Endothelial cell of umbilical vein (primary cell): ENCODE measurements around the gene LRRC4B. TPM values are rescaled to one million over a fixed set of nuclear protein-coding genes. Genes with fewer than 3 reads are reported as not detected.
A peak's percentile ranks its signal among the peaks of the same experiment; 100 is the strongest.

Experiments
- BruUV-seq: library from RNA; stranded (reverse); fragments of 400-500 nt; replicated peaks from 2 replicates; lab custom pipeline; 2021; lab: Mats Ljungman, UMichigan
- CTCF ChIA-PET: fragments of 300-600, 350-600 bp; sonication (Branson Sonifier 250); formaldehyde crosslinking; loops from one replicate; lab custom pipeline; 2021; ENCODE audit warnings: antibody characterized with exemption, inconsistent platforms; lab: Charles Lee
- POLR2A ChIA-PET: fragments of 300-600, 350-600 bp; sonication (Branson Sonifier 250); formaldehyde crosslinking; loops from one replicate; lab custom pipeline; 2021; ENCODE audit warnings: antibody characterized with exemption, inconsistent platforms; lab: Charles Lee
- DNase-seq: peaks from one replicate; pipeline ENCODE4 v3.0.0-alpha.2; 2011; ENCODE audit warnings: low read depth, low spot score
- FAIRE-seq: peaks from 2 replicates; lab custom pipeline; 2011; peaks lifted over from hg19 to GRCh38; lab: Jason Lieb, UNC
- H2AFZ ChIP-seq: 2 replicates; pipeline ENCODE4 v1.6.0; 2012; ENCODE audit warnings: low read depth, low read length, control low read depth, inconsistent platforms
- H3K27ac ChIP-seq: 2 replicates; pipeline ENCODE4 v1.5.1; 2011; ENCODE audit warnings: low read depth, mild to moderate bottlenecking, control low read depth, low read length, moderate library complexity; ENCODE audit not compliant: insufficient read depth
- H3K27me3 ChIP-seq, 2 experiments: 2 replicates each; pipeline versions ENCODE4 v1.6.0 to v1.6.1; 2011; ENCODE audit warnings: low read length in 2 of 2, mixed read lengths in 1 of 2; ENCODE audit not compliant: control insufficient read depth in 2 of 2, insufficient read depth in 2 of 2
- H3K36me3 ChIP-seq, 2 experiments: 2 replicates in 1 of 2; 3 replicates in 1 of 2; pipeline ENCODE4 v1.5.1; 2011; ENCODE audit warnings: low read length in 2 of 2, mild to moderate bottlenecking in 1 of 2, moderate library complexity in 1 of 2; ENCODE audit not compliant: control insufficient read depth in 2 of 2, insufficient read depth in 2 of 2; ENCODE audit errors: extremely low read depth in 1 of 2
- H3K4me1 ChIP-seq: 3 replicates; pipeline ENCODE4 v1.5.1; 2011; ENCODE audit warnings: mild to moderate bottlenecking, low read length; ENCODE audit not compliant: control insufficient read depth, insufficient read depth; ENCODE audit errors: extremely low read depth
- H3K4me2 ChIP-seq: 2 replicates; pipeline ENCODE4 v1.6.1; 2011; ENCODE audit warnings: low read length, control low read depth, mixed read lengths; ENCODE audit not compliant: insufficient read depth
- H3K4me3 ChIP-seq, 3 experiments: fragments of 200-600 bp in 1 of 3; sonication (generic), shearing (Covaris generic) in 1 of 3; replicated peaks in 1 of 3; 2 replicates each; pipeline ENCODE4 v1.5.1; 2011 to 2016; ENCODE audit warnings: control low read depth in 3 of 3, low read length in 3 of 3, mild to moderate bottlenecking in 2 of 3, inconsistent platforms in 1 of 3, low read depth in 1 of 3, moderate library complexity in 1 of 3; ENCODE audit not compliant: insufficient read depth in 1 of 3
- H3K79me2 ChIP-seq: 2 replicates; pipeline ENCODE4 v1.6.0; 2012; ENCODE audit warnings: low read length, inconsistent platforms; ENCODE audit not compliant: control insufficient read depth, insufficient read depth
- H3K9ac ChIP-seq: replicated peaks from 2 replicates; pipeline ENCODE3; 2011; ENCODE audit warnings: low read length, control low read depth; ENCODE audit not compliant: insufficient read depth; ENCODE audit errors: extremely low read depth
- H3K9me1 ChIP-seq: replicated peaks from 3 replicates; pipeline ENCODE4 v1.6.0; 2011; ENCODE audit warnings: mild to moderate bottlenecking, low read length; ENCODE audit not compliant: control insufficient read depth, insufficient read depth; ENCODE audit errors: extremely low read depth
- H3K9me3 ChIP-seq: replicated peaks from 2 replicates; pipeline ENCODE4 v1.5.1; 2012; ENCODE audit warnings: low read length, inconsistent platforms; ENCODE audit not compliant: control insufficient read depth, insufficient read depth
- H4K20me1 ChIP-seq: replicated peaks from 2 replicates; pipeline ENCODE3; 2011; ENCODE audit warnings: mild to moderate bottlenecking, low read length; ENCODE audit not compliant: control insufficient read depth, insufficient read depth; ENCODE audit errors: extremely low read depth
- CTCF ChIP-seq, 2 donors: IDR thresholded peaks; 1 replicate in 1 of 2; 2 replicates in 1 of 2; pipeline ENCODE4 v1.5.1; 2011; ENCODE audit warnings: low read length in 2 of 2, mild to moderate bottlenecking in 2 of 2, moderate library complexity in 2 of 2, control low read depth in 1 of 2, inconsistent platforms in 1 of 2, low read depth in 1 of 2; ENCODE audit not compliant: insufficient read depth in 1 of 2; ENCODE audit errors: extremely low read depth in 1 of 2
- EZH2 ChIP-seq: IDR thresholded peaks from 2 replicates; pipeline ENCODE4 v1.6.1; 2012; ENCODE audit warnings: borderline replicate concordance, low read depth, mild to moderate bottlenecking, moderate library complexity, low read length, inconsistent platforms; ENCODE audit not compliant: severe bottlenecking
- FOS ChIP-seq: IDR thresholded peaks from 2 replicates; pipeline ENCODE4 v1.6.1; 2011; ENCODE audit warnings: mild to moderate bottlenecking, low read length, moderate library complexity, borderline replicate concordance; ENCODE audit not compliant: insufficient read depth
- GATA2 ChIP-seq: IDR thresholded peaks from 2 replicates; pipeline ENCODE4 v1.7.0; 2011; ENCODE audit warnings: low read depth, mild to moderate bottlenecking, moderate library complexity, mixed read lengths, low read length; ENCODE audit not compliant: insufficient read length, insufficient read depth
- JUN ChIP-seq: IDR thresholded peaks from 2 replicates; pipeline ENCODE4 v1.6.1; 2011; ENCODE audit warnings: borderline replicate concordance, low read depth; ENCODE audit not compliant: insufficient read length, insufficient read depth
- MAX ChIP-seq: IDR thresholded peaks from 2 replicates; pipeline ENCODE4 v1.6.1; 2011; ENCODE audit not compliant: insufficient read depth, insufficient read length
- MYC ChIP-seq: IDR thresholded peaks from one replicate; pipeline ENCODE4 v1.6.1; 2011; ENCODE audit warnings: mild to moderate bottlenecking, low read depth, low read length
- POLR2A ChIP-seq: IDR thresholded peaks from 2 replicates; pipeline ENCODE4 v1.6.1; 2012; ENCODE audit warnings: low read depth, mild to moderate bottlenecking, control low read depth, low read length
- POLR2AphosphoS5 ChIP-seq: IDR thresholded peaks from 2 replicates; pipeline ENCODE4 v1.6.1; 2012; ENCODE audit warnings: low read depth, mild to moderate bottlenecking, control low read depth, low read length, moderate library complexity; ENCODE audit not compliant: insufficient read depth
- dilution Hi-C: fragments of 300-500 bp; cut with MboI; formaldehyde crosslinking; loops from one replicate; pipeline ENCODE4 v1.15.0; 2019; ENCODE audit warnings: low sequenced_read_pairs; ENCODE audit not compliant: extremely low pct_ligation_motif_present
- intact Hi-C: fragments of 100-400 bp; cut with micrococcal nuclease; formaldehyde crosslinking; loops from one replicate; pipeline ENCODE4 v1.10.0; 2022
- polyA plus RNA-seq, 4 experiments: library from polyadenylated mRNA; depleted of rRNA in 3 of 4; stranded (reverse) in 3 of 4; unstranded in 1 of 4; fragments of >200 nt; gene quantifications; 2 replicates each; pipeline versions ENCODE4 v1.2.1 to v1.2.3, GENCODE V29; 2011 to 2012; ENCODE audit warnings: missing spikeins in 1 of 4
- total RNA-seq: library from RNA; stranded (reverse); gene quantifications from 2 replicates; pipeline ENCODE4 v1.2.3, GENCODE V29; 2021

Gene LRRC4B
- total and polyA plus RNA-seq, 2 donors (not counting 3 experiments of a cell fraction or from before 2014, with no cell fraction given) = 0.08 TPM; not detected in 1

- no peaks in the 10 kb centered on the region for H3K79me2 ChIP-seq
- no peaks in the 10 kb centered on the region for H3K9me1 ChIP-seq
- peaks cover 7% of the 10 kb centered on the region for H3K4me1 ChIP-seq
- no peaks in the 10 kb centered on the region for H4K20me1 ChIP-seq
- FAIRE-seq (no peak), DNase-seq (no peak)
- ChIA-PET CTCF (interaction anchor here (0.8 to 1.7 kb wide), 7 partner anchors 19 to 273 kb away, joined by 3 to 10 read pairs (median 4); no protein-coding TSS in a partner anchor), POLR2A (interaction anchor here (0.6 to 1.0 kb wide), 3 partner anchors 50 to 181 kb away, joined by 3 to 5 read pairs (median 4); partner anchors contain the start of gene KCNC3)
- H3K9me3 ChIP-seq = no peaks in the 10 kb centered on the region
- H3K27me3 ChIP-seq = no peaks in the 10 kb centered on the region
- intact Hi-C loops (loop anchor here (1.0 to 2.0 kb wide), 7 partner anchors 34 to 598 kb away; partner anchors contain the start of genes CTU1, EMC10, GARIN5A and NR1H2), dilution Hi-C loops (no loop called here)
- no peak for TF ChIP-seq POLR2AphosphoS5
- no peak for TF ChIP-seq FOS
- TF ChIP-seq MYC = no peak
- TF ChIP-seq CTCF (IDR thresholded peaks at IDR 0.05; ENCODE audit: extremely low read depth in 1 of 2, insufficient read depth in 1 of 2, low read depth in 1 of 2, low read length in 2 of 2) = no peak
- no peak for TF ChIP-seq POLR2A
- TF ChIP-seq EZH2 = no peak
- no peak for TF ChIP-seq MAX
- no peak for TF ChIP-seq JUN
- TF ChIP-seq GATA2 = no peak
- no peaks in the 10 kb centered on the region for H3K36me3 ChIP-seq
- H3K4me3 ChIP-seq = peak overlapping the region; percentile 56 to 76 (median 75)
- peak overlapping the region; percentile 92 for H3K9ac ChIP-seq
- H2AFZ ChIP-seq = peak overlapping the region; percentile 44
- H3K27ac ChIP-seq = peak overlapping the region; percentile 39
- peak overlapping the region; percentile 92 for H3K4me2 ChIP-seq
- no TSS peak for BruUV-seq
These were observed 57.6 kb downstream of the LRRC4B start for GRCh38 chr19:50510700-50511068.
